Small intestine (tissue), 7 donors: ENCODE measurements around the gene SYTL5. TPM values are rescaled to one million over a fixed set of nuclear protein-coding genes. Genes with fewer than 3 reads are reported as not detected.

Experiments used
- DNase-seq, 2 donors: peaks; one replicate each; pipeline versions ENCODE4 v3.0.0 to v3.0.0-alpha.2; 2013
- FAIRE-seq: peaks from 2 replicates; lab custom pipeline; 2012; peaks lifted over from hg19 to GRCh38; lab: Jason Lieb, UNC
- H3K27ac ChIP-seq, 3 donors: one replicate each; pipeline ENCODE4 v1.5.1; 2013; ENCODE audit warnings: low read length in 2 of 3, mild to moderate bottlenecking in 2 of 3, control low read depth in 1 of 3, inconsistent platforms in 1 of 3, low read depth in 1 of 3, moderate library complexity in 1 of 3
- H3K27me3 ChIP-seq, 3 donors: one replicate each; pipeline ENCODE4 v1.6.1; 2013; ENCODE audit warnings: low read length in 3 of 3, inconsistent platforms in 1 of 3; ENCODE audit not compliant: control insufficient read depth in 3 of 3, insufficient read depth in 3 of 3
- H3K36me3 ChIP-seq, 3 donors: one replicate each; pipeline ENCODE4 v1.6.1; 2013; ENCODE audit warnings: low read length in 3 of 3, inconsistent platforms in 1 of 3, low read depth in 1 of 3, mild to moderate bottlenecking in 1 of 3, moderate library complexity in 1 of 3; ENCODE audit not compliant: control insufficient read depth in 3 of 3, insufficient read depth in 2 of 3
- H3K4me1 ChIP-seq, 3 donors: one replicate each; pipeline ENCODE4 v1.6.1; 2013; ENCODE audit warnings: low read length in 2 of 3, inconsistent platforms in 1 of 3, low read depth in 1 of 3, mild to moderate bottlenecking in 1 of 3, moderate library complexity in 1 of 3; ENCODE audit not compliant: control insufficient read depth in 3 of 3, insufficient read depth in 2 of 3
- H3K4me3 ChIP-seq, 3 donors: one replicate each; pipeline ENCODE4 v1.5.1; 2013; ENCODE audit warnings: low read length in 3 of 3, control low read depth in 1 of 3, inconsistent platforms in 1 of 3, low read depth in 1 of 3, mild to moderate bottlenecking in 1 of 3, moderate library complexity in 1 of 3
- H3K9me3 ChIP-seq, 2 donors: one replicate each; pipeline ENCODE4 v1.6.1; 2013; ENCODE audit warnings: low read depth in 1 of 2, low read length in 1 of 2; ENCODE audit not compliant: control insufficient read depth in 2 of 2, insufficient read depth in 1 of 2
- WGBS, 3 donors: extraction: QIAGEN DNeasy Blood & Tissue Kit; methylation state at CpG; one replicate each; pipeline ENCODE4 v1.1.7; 2013; 5-methylcytosine and 5-hydroxymethylcytosine counted together
- polyA plus RNA-seq, 4 donors: library from polyadenylated mRNA; stranded (reverse) in 3 of 4; unstranded in 1 of 4; fragments of 200-250 nt in 3 of 4; fragments of 120-200 nt in 1 of 4; gene quantifications; one replicate each; pipeline versions ENCODE4 v1.2.1 to v1.2.3, GENCODE V29; 2013
- donor health status: healthy with polysubstance abuse.
- donor health status: control.
- donor health status: control.
- donor health status: Bipolar disorder and iron deficiency.
- donor health status: healthy.

SYTL5 gene
- polyA plus RNA-seq, 4 donors = 0.76 to 4.9 (median 3.5) TPM

- Histone ChIP-seq H3K4me3 (no peak overlapping the region), H3K27ac (no peak overlapping the region), H3K9me3 (no peaks in the 10 kb centered on the region), H3K36me3 (no peaks in the 10 kb centered on the region), H3K4me1 (no peaks in the 10 kb centered on the region), H3K27me3 (no peaks in the 10 kb centered on the region)
- FAIRE-seq = no peak
- no peak for DNase-seq
- WGBS, 3 donors = 31 to 48% (median 35%) methylated on average over 3 of the region's 3 CpGs
These were observed 34.9 kb downstream of the SYTL5 start for GRCh38 chrX:38041237-38041636.

DNA sequence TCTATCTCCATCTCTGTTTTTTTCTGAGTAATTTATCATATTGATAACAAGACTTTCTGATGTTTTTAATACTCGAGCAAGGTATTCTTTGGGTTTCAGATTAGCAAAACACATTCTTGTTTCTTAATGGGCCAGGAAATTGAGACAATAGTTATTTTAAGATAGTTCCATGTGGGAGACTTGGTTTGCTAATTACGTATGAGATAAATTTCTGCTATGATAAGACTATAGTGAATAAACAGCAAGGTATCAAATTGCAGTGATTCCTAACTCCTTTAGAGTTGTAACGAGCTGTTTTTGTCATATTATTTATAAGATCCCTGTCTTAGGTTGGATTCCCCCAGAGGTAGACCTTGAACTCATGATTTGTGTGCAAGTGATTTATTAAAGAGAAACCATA is 38.3 kb downstream of the SYTL5 start:
- H3K4me3 ChIP-seq = no peak overlapping the region
- FAIRE-seq (no peak), DNase-seq (no peak)
- no peaks in the 10 kb centered on the region for H3K4me1 ChIP-seq
- no peaks in the 10 kb centered on the region for H3K27me3 ChIP-seq
- peaks cover 0 to 4% of the 10 kb centered on the region in 2 donors for H3K9me3 ChIP-seq
- no peaks in the 10 kb centered on the region for H3K36me3 ChIP-seq
- H3K27ac ChIP-seq = no peak overlapping the region
- WGBS, 3 donors = 52 to 59% (median 57%) methylated on average over 3 of the region's 3 CpGs

DNA sequence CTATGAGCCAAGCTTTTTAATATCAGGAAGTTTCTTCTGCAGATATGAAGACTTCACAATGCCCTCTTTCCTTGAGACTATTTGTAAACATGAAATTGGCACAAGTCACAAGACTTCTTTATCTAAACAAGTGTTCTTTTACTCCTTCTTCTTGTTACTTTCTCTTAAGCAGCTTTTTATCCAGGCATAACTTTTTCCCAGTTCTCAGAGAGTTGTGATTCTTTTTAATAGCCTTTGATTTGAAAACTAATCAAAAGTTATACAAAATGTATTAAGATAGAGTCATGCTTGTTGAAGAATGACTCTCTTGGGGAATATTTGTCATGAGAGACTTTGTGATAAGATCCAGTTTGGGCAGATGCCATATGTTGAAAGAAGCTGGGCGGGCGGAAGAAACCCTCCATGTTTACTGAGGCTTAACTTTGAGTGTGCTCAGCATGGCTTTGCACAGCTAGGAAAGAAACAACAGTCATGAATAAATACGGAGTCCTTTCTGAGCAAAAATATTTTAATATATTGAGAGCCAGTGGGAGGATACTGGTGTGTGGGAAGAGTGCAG is 39.3 kb downstream of the SYTL5 start:
- Histone ChIP-seq H3K4me3 (no peak overlapping the region), H3K27me3 (no peaks in the 10 kb centered on the region)

DNA sequence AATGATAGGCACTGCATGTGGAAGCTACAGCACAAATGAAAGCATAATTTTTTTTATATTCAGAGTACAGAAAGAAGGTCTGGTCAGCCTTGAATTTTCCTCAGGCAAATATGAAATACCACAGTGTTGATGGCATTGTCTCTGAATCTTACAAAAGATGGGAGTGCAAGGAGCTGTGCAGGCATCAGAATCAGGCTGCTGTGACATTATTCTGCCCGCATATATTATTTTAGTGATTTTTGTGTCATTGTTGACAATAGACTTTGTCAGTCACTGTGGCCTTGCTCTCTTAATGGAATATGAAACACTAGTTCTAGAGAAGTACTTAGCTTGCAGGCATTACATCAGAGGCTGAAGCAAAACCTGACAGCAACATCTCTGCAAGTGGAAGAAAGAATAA is 42.5 kb downstream of the SYTL5 start:
- Histone ChIP-seq H3K36me3 (no peaks in the 10 kb centered on the region), H3K4me1 (no peaks in the 10 kb centered on the region), H3K27ac (no peak overlapping the region), H3K9me3 (peaks cover 0 to 4% of the 10 kb centered on the region in 2 donors), H3K4me3 (no peak overlapping the region), H3K27me3 (no peaks in the 10 kb centered on the region)
- FAIRE-seq (no peak), DNase-seq (no peak)
- 78 to 97% (median 88%) methylated on average over 1 of the region's 1 CpG for WGBS, 3 donors

More for the DNA sequence above, 39.3 kb downstream of the SYTL5 start:
- no peaks in the 10 kb centered on the region for H3K36me3 ChIP-seq
- DNase-seq = peak in 1 of 2 donors; percentile 5
- FAIRE-seq = no peak
- 57 to 64% (median 63%) methylated on average over 3 of the region's 3 CpGs for WGBS, 3 donors
- peaks cover 0 to 4% of the 10 kb centered on the region in 2 donors for H3K9me3 ChIP-seq
- no peaks in the 10 kb centered on the region for H3K4me1 ChIP-seq
- H3K27ac ChIP-seq = no peak overlapping the region

GRCh38 chrX:38050806-38051205 is 44.5 kb downstream of the SYTL5 start:
- Histone ChIP-seq H3K9me3 (peaks cover 0 to 4% of the 10 kb centered on the region in 2 donors), H3K27ac (no peak overlapping the region), H3K4me1 (no peaks in the 10 kb centered on the region), H3K4me3 (no peak overlapping the region), H3K36me3 (no peaks in the 10 kb centered on the region), H3K27me3 (no peaks in the 10 kb centered on the region)
- WGBS, 3 donors = 12 to 52% (median 26%) methylated on average over 1 of the region's 1 CpG
- FAIRE-seq = no peak
- DNase-seq = peak in 1 of 2 donors; percentile 3

GRCh38 chrX:38052096-38052495 is 45.7 kb downstream of the SYTL5 start:
- peaks cover 0 to 3% of the 10 kb centered on the region in 2 donors for H3K9me3 ChIP-seq
- no peak for FAIRE-seq
- WGBS, 3 donors = 50 to 84% (median 71%) methylated on average over 1 of the region's 1 CpG
- no peak for DNase-seq
- H3K4me3 ChIP-seq = no peak overlapping the region
- no peaks in the 10 kb centered on the region for H3K4me1 ChIP-seq
- no peaks in the 10 kb centered on the region for H3K27me3 ChIP-seq
- H3K27ac ChIP-seq = no peak overlapping the region
- H3K36me3 ChIP-seq = no peaks in the 10 kb centered on the region

- 56 to 74% (median 64%) methylated on average over 4 of the region's 4 CpGs for WGBS, 3 donors
- FAIRE-seq (no peak), DNase-seq (no peak)
- H3K36me3 ChIP-seq = no peaks in the 10 kb centered on the region
- H3K4me1 ChIP-seq = no peaks in the 10 kb centered on the region
- no peaks in the 10 kb centered on the region for H3K9me3 ChIP-seq
- no peak overlapping the region for H3K4me3 ChIP-seq
- no peaks in the 10 kb centered on the region for H3K27me3 ChIP-seq
- no peak overlapping the region for H3K27ac ChIP-seq
These were observed 49.0 kb downstream of the SYTL5 start for GRCh38 chrX:38055170-38055847.

DNA sequence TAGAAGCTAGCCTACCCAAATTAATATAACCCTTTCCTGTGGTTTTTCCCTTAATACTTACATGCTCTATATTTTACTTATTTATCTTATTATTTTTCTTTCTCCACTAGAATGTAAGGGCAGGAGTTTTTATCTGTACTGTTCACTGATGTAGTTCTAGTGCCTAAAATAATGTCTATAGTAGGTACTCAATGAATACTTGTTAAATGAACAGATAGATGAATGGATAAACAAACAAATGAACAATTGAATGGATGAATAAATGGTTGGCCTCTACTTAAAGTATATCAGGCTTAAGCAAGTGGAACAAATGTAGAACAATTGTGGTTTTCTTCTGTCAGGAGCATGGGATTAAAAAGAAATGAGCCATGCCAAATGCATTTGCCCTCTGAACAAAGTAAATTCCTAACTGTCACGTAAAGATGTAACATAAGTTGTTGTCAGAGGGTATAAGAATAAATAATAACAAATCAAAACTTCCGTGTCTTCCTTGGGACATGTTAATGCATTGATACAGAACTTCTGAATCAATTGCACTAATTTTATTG is 54.1 kb downstream of the SYTL5 start:
- Histone ChIP-seq H3K4me3 (no peak overlapping the region), H3K27me3 (no peaks in the 10 kb centered on the region), H3K9me3 (no peaks in the 10 kb centered on the region), H3K27ac (no peak overlapping the region), H3K36me3 (no peaks in the 10 kb centered on the region), H3K4me1 (no peaks in the 10 kb centered on the region)
- 82 to 100% (median 89%) methylated on average over 2 of the region's 2 CpGs for WGBS, 3 donors
- DNase-seq = no peak
- FAIRE-seq = no peak
